ENCODE data around the gene GTF2A2.

- no peak for TF ChIP-seq CTCF (IDR thresholded peaks at IDR 0.05)
- no peak for TF ChIP-seq POLR2AphosphoS5 (IDR thresholded peaks at IDR 0.05)
- no peak for TF ChIP-seq POLR2A (IDR thresholded peaks at IDR 0.05)
These were observed 20.9 kb upstream of the GTF2A2 start for GRCh38 chr15:59678172-59678571.

Measured in stomach (tissue), 4 donors.